GM19043 (cell line): ENCODE results near the gene MISP3.

ENCODE experiments used
- ATAC-seq: cut with Tn5 transposase; IDR thresholded peaks from one replicate; pipeline ENCODE4 v1.9.1; 2021; ENCODE audit warnings: low read depth; ENCODE audit not compliant: unreplicated experiment

Gene MISP3

GRCh38 chr19:14053032-14053431, 19.6 kb upstream of the MISP3 start:
- no peak for ATAC-seq

- ATAC-seq = no peak
Observed at GRCh38 chr19:14053500-14053899, 19.1 kb upstream of the MISP3 start.

GRCh38 chr19:14054099-14054498, 18.5 kb upstream of the MISP3 start:
- no peak for ATAC-seq

- no peak for ATAC-seq
Observed at GRCh38 chr19:14054721-14055120, 17.9 kb upstream of the MISP3 start.

GRCh38 chr19:14055396-14055795, 17.2 kb upstream of the MISP3 start:
- no peak for ATAC-seq

- ATAC-seq = no peak
Observed at GRCh38 chr19:14056069-14056666, 16.4 kb upstream of the MISP3 start.

GRCh38 chr19:14056741-14057356, 15.7 kb upstream of the MISP3 start:
- ATAC-seq = no peak

GRCh38 chr19:14058182-14059092, 14.1 kb upstream of the MISP3 start:
- ATAC-seq = no peak

GRCh38 chr19:14059093-14059480, 13.5 kb upstream of the MISP3 start:
- no peak for ATAC-seq

- ATAC-seq = no peak
Observed at GRCh38 chr19:14059652-14060155, 12.9 kb upstream of the MISP3 start.

GRCh38 chr19:14061081-14061749, 11.4 kb upstream of the MISP3 start:
- ATAC-seq = no peak

GRCh38 chr19:14061751-14062557, 10.6 kb upstream of the MISP3 start, which contains the start of gene PALM3:
Gene PALM3, minus strand, starts transcription at chr19:14062076. Its CDS starts 96 bp downstream, at chr19:14061980.
- no peak for ATAC-seq

GRCh38 chr19:14062558-14062855, 10.1 kb upstream of the MISP3 start:
- no peak for ATAC-seq

- no peak for ATAC-seq
Observed at GRCh38 chr19:14063105-14063504, 9.5 kb upstream of the MISP3 start.

- ATAC-seq = no peak
Observed at GRCh38 chr19:14066134-14066533, 6.5 kb upstream of the MISP3 start.

GRCh38 chr19:14070268-14071050, 2.1 kb upstream of the MISP3 start:
- no peak for ATAC-seq

- ATAC-seq = no peak
Observed at GRCh38 chr19:14073261-14073924, 807 bp downstream of the MISP3 start.

GRCh38 chr19:14073925-14074838, 1.6 kb downstream of the MISP3 start:
- ATAC-seq = no peak
